K562 (cell line): Measurements from ENCODE around the gene PNP. TPM values are rescaled to one million over a fixed set of nuclear protein-coding genes. Genes with fewer than 3 reads are reported as not detected.

Experiments
- CBFA2T3 ChIP-seq: fragments of 450-650 bp; IDR thresholded peaks from 2 replicates; pipeline ENCODE4 v1.6.1; 2017
- DACH1 ChIP-seq: fragments of 450-650 bp; IDR thresholded peaks from 2 replicates; pipeline ENCODE4 v1.6.1; 2018; ENCODE audit not compliant: partially characterized antibody
- ILF3 ChIP-seq: fragments of 450-650 bp; IDR thresholded peaks from 2 replicates; pipeline ENCODE4 v1.6.1; 2018; ENCODE audit warnings: antibody characterized with exemption, mild to moderate bottlenecking, moderate library complexity, borderline replicate concordance
- MBD2 ChIP-seq: sonication (generic); IDR thresholded peaks from 2 replicates; pipeline ENCODE4 v1.6.1; 2016; ENCODE audit warnings: low read depth, borderline replicate concordance
- PBX2 ChIP-seq, 2 experiments: IDR thresholded peaks in 1 of 2; conservative IDR thresholded peaks in 1 of 2; 2 replicates each; pipeline ENCODE4 v1.6.1; 2016; ENCODE audit warnings: low read depth in 2 of 2, mild to moderate bottlenecking in 1 of 2, missing compliant biosample characterization in 1 of 2, missing genetic modification characterization in 1 of 2, moderate library complexity in 1 of 2
- RBM17 ChIP-seq: fragments of 200-400 bp; formaldehyde crosslinking; IDR thresholded peaks from 2 replicates; pipeline ENCODE4 v1.6.1; 2017; ENCODE audit warnings: low read depth, mild to moderate bottlenecking, low read length, borderline replicate concordance
- RCOR1 ChIP-seq, 2 experiments: IDR thresholded peaks; 2 replicates each; pipeline ENCODE4 v1.6.1; 2012; ENCODE audit warnings: low read depth in 2 of 2, low read length in 2 of 2, borderline replicate concordance in 1 of 2, improper control_type of control experiment in 1 of 2
- ZNF707 ChIP-seq: fragments of 250-450 bp; sonication (Bioruptor Pico); conservative IDR thresholded peaks from 2 replicates; pipeline ENCODE4 v1.8.0; 2022; ENCODE audit warnings: inconsistent platforms, mild to moderate bottlenecking, moderate library complexity
- ZNF740 ChIP-seq, 3 experiments: fragments of 200-800 bp in 1 of 3; sonication (Bioruptor generic) in 1 of 3; sonication (generic) in 1 of 3; formaldehyde crosslinking in 1 of 3; IDR thresholded peaks; 2 replicates each; pipeline versions ENCODE4 v1.6.1 to v1.8.0; 2016 to 2022; ENCODE audit warnings: mild to moderate bottlenecking in 2 of 3, missing compliant biosample characterization in 2 of 3, missing genetic modification characterization in 2 of 3, missing genetic modification reagents in 1 of 3
- polyA plus RNA-seq, 8 experiments: library from polyadenylated mRNA; depleted of rRNA in 4 of 8; stranded (reverse) in 5 of 8; unstranded in 3 of 8; fragments of >200 nt; fragmentation: Nextera tagmentation in 2 of 8; fragmentation: Illumina TruSeq in 1 of 8; extraction: Ambion mirVana in 2 of 8; extraction: Trizol in 1 of 8; gene quantifications; 2 replicates each; pipeline versions ENCODE4 v1.2.1 to v1.2.3, GENCODE V29; 2011 to 2014; ENCODE audit warnings: inconsistent platforms in 1 of 8, missing spikeins in 1 of 8
- total RNA-seq, 7 experiments: library from RNA; depleted of rRNA in 6 of 7; stranded (reverse); fragments of >200 nt in 6 of 7; fragmentation: Illumina TruSeq in 2 of 7; extraction: Trizol in 2 of 7; gene quantifications; 2 replicates each; pipeline versions ENCODE4 v1.2.1 to v1.2.3, GENCODE V29; 2011 to 2021; ENCODE audit warnings: low replicate concordance in 1 of 7
- TF ChIP-seq, protein P1 (sequence below): fragments of 450-650 bp; IDR thresholded peaks from 2 replicates; pipeline ENCODE4 v1.6.1; 2016; ENCODE audit warnings: low read depth
- TF ChIP-seq, protein P2 (sequence below): IDR thresholded peaks from 2 replicates; pipeline ENCODE4 v1.6.1; 2012; ENCODE audit warnings: low read depth, low read length, improper control_type of control experiment, borderline replicate concordance

Gene PNP
- total and polyA plus RNA-seq, 9 of the 15 experiments (the other 6 are each of a cell fraction or from before 2014, with no cell fraction given): 92.5 to 288 (median 137) TPM

DNA sequence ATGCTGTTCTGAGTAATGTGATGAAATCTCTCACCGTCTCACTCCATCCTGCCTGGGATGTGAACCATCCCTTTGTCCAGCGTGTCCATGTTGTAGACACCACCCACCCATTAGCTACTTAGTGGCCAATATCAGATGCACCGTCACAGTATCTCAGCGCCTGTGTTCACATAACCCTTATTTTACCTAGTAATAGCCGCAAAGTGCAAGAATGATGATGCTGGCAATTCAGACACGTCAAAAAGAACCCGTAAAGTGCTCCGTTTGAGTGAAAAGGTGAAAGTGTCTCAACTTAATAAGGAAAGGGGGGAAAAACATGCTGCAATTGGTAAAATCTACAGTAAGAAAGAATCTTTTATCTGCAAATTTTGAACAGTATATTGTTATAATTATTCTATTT is 39.2 kb downstream of the PNP start (continued):
- TF ChIP-seq, protein P1, sequence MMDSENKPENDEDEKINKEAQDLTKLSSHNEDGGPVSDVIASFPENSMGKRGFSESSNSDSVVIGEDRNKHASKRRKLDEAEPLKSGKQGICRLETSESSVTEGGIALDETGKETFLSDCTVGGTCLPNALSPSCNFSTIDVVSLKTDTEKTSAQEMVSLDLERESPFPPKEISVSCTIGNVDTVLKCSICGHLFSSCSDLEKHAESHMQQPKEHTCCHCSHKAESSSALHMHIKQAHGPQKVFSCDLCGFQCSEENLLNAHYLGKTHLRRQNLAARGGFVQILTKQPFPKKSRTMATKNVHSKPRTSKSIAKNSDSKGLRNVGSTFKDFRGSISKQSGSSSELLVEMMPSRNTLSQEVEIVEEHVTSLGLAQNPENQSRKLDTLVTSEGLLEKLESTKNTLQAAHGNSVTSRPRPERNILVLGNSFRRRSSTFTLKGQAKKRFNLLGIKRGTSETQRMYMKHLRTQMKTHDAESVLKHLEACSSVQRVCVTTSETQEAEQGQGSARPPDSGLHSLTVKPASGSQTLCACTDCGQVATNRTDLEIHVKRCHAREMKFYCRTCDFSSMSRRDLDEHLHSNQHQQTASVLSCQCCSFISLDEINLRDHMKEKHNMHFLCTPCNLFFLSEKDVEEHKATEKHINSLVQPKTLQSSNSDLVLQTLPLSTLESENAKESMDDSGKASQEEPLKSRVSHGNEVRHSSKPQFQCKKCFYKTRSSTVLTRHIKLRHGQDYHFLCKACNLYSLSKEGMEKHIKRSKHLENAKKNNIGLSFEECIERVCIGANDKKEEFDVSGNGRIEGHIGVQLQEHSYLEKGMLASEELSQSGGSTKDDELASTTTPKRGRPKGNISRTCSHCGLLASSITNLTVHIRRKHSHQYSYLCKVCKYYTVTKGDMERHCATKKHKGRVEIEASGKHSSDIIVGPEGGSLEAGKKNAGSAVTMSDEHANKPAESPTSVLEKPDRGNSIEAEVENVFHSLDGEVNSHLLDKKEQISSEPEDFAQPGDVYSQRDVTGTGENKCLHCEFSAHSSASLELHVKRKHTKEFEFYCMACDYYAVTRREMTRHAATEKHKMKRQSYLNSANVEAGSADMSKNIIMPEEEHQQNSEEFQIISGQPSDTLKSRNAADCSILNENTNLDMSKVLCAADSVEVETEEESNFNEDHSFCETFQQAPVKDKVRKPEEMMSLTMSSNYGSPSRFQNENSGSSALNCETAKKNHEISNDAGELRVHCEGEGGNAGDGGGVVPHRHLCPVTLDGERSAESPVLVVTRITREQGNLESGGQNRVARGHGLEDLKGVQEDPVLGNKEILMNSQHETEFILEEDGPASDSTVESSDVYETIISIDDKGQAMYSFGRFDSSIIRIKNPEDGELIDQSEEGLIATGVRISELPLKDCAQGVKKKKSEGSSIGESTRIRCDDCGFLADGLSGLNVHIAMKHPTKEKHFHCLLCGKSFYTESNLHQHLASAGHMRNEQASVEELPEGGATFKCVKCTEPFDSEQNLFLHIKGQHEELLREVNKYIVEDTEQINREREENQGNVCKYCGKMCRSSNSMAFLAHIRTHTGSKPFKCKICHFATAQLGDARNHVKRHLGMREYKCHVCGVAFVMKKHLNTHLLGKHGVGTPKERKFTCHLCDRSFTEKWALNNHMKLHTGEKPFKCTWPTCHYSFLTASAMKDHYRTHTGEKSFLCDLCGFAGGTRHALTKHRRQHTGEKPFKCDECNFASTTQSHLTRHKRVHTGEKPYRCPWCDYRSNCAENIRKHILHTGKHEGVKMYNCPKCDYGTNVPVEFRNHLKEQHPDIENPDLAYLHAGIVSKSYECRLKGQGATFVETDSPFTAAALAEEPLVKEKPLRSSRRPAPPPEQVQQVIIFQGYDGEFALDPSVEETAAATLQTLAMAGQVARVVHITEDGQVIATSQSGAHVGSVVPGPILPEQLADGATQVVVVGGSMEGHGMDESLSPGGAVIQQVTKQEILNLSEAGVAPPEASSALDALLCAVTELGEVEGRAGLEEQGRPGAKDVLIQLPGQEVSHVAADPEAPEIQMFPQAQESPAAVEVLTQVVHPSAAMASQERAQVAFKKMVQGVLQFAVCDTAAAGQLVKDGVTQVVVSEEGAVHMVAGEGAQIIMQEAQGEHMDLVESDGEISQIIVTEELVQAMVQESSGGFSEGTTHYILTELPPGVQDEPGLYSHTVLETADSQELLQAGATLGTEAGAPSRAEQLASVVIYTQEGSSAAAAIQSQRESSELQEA: no peak
- no peak for TF ChIP-seq ILF3
- no peak for TF ChIP-seq RBM17
- TF ChIP-seq RCOR1 (IDR thresholded peaks at IDR 0.05; ENCODE audit: borderline replicate concordance in 1 of 2, low read depth in 2 of 2, low read length in 2 of 2): no peak
- TF ChIP-seq, protein P2, sequence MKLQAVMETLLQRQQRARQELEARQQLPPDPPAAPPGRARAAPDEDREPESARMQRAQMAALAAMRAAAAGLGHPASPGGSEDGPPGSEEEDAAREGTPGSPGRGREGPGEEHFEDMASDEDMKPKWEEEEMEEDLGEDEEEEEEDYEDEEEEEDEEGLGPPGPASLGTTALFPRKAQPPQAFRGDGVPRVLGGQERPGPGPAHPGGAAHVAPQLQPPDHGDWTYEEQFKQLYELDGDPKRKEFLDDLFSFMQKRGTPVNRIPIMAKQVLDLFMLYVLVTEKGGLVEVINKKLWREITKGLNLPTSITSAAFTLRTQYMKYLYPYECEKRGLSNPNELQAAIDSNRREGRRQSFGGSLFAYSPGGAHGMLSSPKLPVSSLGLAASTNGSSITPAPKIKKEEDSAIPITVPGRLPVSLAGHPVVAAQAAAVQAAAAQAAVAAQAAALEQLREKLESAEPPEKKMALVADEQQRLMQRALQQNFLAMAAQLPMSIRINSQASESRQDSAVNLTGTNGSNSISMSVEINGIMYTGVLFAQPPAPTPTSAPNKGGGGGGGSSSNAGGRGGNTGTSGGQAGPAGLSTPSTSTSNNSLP: no peak
- no peak for TF ChIP-seq ZNF707 (CRISPR knock-in tag)
- no peak for TF ChIP-seq MBD2
- no peak for TF ChIP-seq PBX2 (CRISPR knock-in tag; IDR thresholded peaks at IDR 0.05; ENCODE audit: low read depth)
- no peak for TF ChIP-seq PBX2 (tag; conservative IDR thresholded peaks at IDR 0.05; ENCODE audit: low read depth)
- TF ChIP-seq ZNF740 (CRISPR knock-in tag; IDR thresholded peaks at IDR 0.05): no peak
- TF ChIP-seq ZNF740 (tag; IDR thresholded peaks at IDR 0.05): no peak
- TF ChIP-seq CBFA2T3: no peak
- TF ChIP-seq DACH1: no peak
